HG03460 (cell line): Measurements from ENCODE around the gene MAEA.
"Not testable (repeated sequence)": the region's sequence is repeated elsewhere in the genome, so short reads cannot be mapped to it uniquely, and the experiment has no call there.

Experiments used
- ATAC-seq: cut with Tn5 transposase; IDR thresholded peaks from one replicate; pipeline ENCODE4 v1.9.1; 2021; ENCODE audit not compliant: unreplicated experiment

The MAEA gene

DNA sequence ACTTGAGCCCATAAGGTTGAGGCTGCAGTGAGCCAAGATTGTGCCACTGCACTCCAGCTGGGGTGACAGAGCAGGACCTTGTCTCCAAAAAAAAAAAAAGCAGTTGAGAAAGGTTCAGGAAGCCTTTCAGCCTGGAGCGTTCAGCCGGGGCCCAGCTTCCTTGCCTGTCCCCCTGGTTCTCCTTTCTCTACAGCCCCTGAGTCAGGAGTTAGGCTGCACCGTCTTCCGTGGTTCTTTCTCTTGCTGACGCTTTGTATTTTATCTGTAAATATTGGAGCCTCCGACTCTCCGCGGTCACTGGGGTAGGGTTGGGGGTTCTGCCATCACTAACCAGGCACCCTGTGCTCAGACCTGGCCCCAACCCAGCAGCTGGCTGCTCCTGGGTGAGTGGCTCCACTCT lies 43.6 kb downstream of the MAEA start:
- no peak for ATAC-seq

DNA sequence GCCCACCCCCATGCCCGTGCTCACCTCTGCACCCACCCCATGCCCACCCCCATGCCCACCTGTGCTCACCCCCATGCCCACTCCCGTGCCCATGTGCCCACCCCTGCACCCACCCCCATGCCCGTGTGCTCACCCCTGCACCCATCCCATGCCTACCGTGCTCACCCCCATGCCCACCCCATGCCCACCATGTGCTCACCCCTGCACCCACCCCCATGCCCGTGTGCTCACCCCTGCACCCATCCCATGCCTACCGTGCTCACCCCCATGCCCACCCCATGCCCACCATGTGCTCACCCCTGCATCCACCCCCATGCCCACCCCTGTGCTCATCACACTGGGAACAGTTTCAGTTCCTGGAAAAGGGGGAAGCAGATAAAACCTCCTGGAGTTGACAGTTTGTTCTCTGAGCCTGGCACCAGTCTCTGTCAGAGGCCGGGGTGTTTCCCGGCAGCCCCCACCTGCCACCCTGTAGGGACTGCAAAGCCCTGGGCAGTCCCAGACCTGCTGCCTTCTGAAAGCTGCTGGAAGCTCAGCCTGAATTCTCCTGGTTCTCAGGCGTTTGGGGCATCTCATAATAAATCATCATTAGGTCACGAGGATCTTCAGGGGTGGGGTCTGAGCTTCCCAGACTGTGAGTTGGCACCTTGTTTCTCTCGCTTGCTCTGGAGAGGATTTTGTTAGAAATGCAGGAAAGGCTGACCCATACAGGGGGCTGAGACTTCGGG lies 44.3 kb downstream of the MAEA start:
- not testable (repeated sequence) for ATAC-seq

DNA sequence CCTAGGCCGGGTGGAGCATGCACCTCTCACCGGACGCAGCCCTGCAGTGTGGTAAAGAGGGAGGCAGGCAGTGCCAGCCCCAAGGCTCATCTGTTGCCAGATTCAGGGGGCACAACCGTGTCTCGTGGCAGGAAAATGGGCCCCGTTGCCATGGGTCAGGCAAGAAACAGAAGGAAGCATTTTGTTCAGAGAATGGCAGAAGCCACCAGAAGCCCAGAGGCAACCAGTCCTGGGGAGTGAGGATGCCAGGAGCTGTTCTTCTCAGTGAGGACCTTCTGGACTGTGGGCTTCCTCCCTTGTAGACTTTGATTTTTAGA lies 44.8 kb downstream of the MAEA start:
- no peak for ATAC-seq

DNA sequence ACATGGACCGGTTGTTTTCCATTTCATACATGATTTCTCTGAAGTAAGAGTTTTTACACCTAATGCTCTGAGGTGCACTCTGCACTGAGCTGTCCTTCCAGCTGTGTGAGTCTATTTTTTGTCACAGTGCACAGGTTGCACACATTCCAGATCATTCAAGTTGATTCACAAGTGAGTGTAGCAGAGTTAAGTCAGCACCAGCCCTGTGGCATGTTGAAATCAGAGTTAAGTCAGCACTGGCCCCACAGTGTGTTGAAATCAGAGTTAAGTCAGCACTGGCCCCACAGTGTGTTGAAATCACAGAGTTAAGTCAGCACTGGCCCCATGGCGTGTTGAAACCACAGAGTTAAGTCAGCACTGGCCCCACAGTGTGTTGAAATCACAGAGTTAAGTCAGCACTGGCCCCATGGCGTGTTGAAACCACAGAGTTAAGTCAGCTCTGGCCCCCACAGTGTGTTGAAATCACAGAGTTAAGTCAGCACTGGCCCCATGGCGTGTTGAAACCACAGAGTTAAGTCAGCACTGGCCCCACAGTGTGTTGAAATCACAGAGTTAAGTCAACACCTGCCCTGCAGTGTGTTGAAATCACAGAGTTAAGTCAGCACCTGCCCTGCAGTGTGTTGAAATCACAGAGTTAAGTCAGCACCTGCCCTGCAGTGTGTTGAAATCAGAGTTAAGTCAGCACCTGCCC lies 45.6 kb downstream of the MAEA start:
- ATAC-seq, result not testable (repeated sequence)

DNA sequence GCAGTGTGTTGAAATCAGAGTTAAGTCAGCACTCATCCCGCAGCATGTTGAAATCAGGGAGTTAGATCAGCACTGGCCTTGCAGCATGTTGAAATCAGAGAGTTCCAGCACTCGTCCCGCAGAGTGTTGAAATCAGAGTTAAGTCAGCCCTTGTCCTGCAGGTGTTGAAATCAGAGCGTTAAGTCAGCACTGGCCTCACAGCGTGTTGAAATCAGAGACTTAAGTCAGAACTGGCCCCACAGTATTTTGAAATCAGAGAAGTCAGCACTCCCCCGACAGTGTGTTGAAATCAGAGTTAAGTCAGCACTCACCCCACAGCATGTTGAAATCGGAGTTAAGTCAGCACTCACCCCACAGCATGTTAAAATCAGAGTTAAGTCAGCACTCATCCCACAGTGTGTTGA lies 46.4 kb downstream of the MAEA start:
- no peak for ATAC-seq

DNA sequence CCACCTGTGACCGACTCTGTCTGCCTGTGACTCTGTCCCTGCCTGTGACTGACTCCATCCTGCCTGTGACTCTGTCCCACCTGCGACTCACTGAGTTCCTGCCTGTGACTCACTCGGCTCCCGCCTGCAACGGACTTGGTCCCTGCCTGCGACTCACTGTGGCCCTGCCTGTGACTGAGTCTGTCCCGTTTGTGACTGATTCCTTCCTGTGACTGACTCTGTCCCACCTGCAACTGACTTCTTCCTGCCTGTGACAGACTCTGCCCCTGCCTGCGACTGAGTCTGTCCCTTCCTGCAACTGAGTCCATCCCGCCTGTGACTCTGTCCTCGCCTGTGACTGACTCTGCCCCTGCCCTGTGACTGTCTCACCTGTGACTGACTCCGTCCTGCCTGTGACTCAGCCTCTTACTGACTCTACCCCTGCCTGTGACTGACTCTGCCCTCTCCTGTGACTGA lies 47.7 kb downstream of the MAEA start:
- ATAC-seq, result no peak

DNA sequence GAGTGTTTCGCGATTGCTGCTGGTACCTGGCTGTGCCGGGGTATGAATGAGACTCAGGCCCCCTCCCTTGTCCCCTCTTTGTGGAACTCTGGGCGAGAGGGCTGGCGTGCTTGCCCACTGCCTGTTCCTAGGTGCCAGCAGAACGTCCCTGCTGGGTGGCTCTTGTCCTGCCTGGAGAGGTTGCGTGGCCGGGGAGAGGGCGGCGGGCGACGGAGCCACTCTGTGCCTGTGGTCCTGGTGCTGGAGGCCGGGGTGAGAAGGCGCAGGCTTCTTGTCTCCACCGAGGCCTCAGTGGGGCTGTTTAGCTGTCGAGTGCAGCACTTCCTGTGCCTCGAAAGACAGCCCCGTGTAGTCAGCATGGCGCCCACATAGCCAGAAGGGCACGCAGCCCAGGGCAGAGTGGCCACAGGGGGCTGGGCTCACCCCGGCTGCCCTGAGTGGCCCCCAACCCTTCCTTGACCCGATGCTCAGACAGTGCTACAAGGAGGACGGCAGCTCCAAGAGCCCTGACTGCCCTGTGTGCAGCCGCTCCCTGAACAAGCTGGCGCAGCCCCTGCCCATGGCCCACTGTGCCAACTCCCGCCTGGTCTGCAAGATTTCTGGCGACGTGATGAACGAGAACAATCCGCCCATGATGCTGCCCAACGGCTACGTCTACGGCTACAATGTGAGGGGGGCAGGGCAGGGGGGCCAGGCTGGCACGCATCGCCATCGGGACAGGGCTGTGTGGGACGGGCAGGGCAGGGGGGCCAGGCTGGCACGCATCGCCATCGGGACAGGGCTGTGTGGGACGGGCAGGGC lies 48.5 kb downstream of the MAEA start:
- ATAC-seq, result no peak

DNA sequence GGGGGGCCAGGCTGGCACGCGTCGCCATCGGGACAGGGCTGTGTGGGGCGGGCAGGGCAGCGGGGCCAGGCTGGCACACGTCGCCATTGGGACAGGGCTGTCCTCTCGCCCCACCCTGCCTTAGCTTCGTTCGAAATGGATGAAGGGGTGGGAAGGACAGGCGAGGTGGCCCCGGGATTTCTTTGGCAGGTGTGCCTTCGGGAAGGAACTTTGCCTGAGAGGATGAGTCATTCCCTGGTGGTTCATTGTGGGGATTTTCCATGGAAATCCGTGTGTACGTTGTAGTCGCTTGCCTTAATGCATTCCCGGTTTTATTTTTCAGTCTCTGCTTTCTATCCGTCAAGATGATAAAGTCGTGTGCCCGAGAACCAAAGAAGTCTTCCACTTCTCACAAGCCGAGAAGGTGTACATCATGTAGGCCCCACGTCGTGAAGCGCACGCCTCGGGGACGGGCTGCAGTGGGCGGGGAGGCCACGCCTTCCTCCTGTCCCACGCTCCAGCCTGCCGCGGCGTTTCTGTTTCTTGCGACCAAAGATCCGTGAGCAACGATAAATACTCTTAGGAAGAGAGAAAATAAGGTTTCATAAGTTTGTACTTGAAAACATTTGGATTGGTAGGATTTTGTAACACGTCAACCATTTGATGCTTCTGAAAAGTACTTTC lies 49.2 kb downstream of the MAEA start:
- ATAC-seq, result no peak

DNA sequence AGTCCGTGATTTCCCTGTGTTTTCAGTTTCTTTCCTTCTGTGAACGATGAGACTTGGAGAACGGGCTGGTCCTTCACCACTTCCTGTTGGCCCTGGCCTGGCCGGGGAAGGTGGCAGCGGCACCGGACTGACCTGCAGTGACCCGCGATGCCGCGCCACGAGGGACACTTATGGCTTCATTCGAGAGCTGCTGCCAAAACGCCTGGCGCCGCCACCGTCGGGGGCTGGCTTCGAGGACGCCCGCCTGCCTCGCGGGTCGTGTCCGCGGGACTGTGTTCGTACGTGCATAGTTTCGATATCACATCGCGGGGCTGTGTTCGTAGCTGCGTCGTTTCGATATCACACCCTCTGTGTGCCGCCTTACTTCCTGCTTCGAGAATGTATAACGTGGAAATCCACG lies 49.8 kb downstream of the MAEA start:
- no peak for ATAC-seq

DNA sequence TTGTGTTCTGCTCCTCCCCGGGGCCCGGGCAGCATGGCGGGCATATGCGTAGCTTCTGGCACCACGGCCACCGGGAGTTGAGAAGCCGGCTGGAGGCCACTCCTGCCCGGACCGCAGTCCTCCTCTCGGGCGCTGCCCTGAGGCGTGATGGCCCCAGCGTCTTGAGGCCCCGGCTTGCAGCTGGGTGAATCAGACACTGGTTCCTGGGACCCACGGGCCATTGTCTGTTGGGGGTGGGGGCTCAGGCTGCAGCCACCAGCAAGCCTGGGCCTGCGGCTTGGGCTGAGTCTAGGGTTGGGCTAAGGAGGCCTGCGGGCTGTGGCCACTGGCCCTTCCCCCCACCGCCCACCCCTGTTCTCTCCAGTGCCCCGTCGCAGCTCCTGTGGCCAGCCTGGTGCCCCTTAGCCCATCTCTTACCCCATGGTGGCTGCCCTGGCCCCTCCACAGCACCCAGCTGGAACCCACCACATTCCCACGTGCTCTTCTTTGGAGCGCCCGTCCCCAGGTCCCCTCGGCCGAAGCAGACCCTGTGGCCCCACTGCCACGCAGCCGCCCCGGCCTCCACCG lies 50.6 kb downstream of the MAEA start:
- no peak for ATAC-seq

DNA sequence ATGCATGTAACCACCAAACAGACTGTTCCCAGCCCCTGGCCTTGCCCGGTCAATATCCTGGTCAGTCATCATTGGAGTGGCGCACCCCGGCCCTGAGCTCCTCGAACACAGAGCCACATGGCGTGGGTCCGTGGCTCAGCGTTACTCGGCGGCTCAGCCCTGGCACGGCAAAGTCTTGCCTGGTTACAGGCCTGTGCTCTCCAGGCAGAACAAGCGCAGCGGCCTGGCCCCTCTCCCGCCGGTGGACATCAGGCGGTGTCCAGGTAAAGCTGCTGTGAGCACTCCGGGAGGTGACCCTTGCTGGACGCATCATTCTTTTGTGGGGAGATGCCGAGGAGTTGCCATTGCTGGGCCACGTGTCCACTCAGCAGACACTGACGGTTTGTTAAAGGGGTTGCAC lies 51.2 kb downstream of the MAEA start:
- ATAC-seq, result no peak

DNA sequence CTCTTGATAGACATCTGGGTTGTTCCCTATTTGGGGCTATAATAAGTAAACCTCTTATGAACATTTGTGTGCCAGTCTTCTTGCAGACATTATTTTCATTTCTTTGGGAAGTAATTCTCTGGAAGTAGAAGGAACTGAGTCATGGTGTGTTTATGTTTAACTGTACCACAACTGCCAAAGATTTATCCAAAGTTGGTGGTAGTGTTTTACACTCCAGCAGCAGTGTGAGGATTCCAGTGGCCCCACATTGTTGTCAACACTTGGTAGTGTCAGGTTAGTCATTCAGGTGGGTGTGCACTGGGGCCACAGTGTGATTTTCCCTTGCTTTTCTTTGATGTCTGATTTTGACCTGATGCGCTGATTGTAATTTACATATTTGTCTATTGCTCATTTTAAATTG lies 52.3 kb downstream of the MAEA start:
- ATAC-seq, result no peak

DNA sequence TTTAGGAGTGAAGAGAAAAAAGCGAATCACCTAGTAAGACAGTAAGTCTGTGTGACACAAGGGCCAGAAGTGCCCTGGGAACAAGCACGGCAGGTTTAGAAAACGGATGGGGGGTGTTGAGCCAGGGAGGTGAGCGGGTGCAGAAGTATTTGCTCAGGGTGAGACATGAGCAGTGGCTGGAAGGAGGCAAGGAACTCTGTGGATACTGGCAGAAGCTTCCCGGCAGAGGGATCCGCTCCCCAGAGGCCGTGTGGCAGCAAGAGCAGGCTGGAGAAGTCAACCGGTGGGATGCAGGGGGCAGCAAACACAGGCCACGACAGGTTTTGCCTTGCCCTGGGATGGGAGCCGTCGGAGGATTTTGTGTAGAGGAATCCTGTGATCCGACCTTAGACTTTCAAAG lies 55.0 kb downstream of the MAEA start:
- no peak for ATAC-seq

DNA sequence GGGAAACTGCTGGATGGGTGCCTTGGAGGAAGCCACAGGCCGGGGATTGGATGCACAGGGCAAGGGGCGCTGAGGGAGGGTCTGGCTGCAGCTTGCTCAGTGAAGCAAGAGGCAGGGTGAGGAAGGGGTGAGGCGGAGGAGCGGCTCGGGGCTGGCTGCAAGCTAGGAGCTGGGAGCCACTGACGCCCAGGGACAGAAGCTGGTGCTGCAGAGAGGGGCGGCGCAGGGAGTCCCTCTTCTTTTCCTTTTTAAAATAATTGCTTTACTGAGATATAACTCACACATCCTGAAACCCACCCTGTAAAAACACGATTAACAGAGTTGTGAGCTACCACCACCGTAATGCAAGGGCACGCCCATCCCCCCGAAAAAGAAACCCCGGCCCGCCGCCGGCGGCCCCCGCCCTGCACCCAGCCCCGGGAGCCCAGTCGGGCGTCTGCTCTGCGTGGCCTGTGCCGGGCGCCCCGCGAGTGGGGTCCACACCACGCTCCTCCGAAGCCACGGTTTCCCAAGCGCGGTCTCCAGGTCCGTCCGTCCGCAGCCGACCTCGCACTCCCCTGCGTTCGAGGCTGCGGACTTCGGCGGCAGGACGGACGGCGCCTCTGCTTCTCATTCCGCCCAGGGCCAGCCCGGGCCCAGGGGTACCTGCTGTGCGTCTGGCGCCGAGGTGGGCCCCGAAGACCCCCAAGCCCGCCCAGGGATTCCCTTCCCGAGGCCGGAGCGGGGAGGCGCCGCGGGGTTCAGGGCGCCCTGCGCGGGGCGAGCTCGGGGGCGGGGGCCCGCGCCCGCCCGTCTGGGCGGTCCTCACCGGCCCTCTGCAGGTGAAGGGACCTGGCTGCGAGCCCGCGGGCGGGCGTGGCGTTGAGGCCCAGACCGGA lies 56.5 kb downstream of the MAEA start:
- peak; percentile 25 for ATAC-seq

DNA sequence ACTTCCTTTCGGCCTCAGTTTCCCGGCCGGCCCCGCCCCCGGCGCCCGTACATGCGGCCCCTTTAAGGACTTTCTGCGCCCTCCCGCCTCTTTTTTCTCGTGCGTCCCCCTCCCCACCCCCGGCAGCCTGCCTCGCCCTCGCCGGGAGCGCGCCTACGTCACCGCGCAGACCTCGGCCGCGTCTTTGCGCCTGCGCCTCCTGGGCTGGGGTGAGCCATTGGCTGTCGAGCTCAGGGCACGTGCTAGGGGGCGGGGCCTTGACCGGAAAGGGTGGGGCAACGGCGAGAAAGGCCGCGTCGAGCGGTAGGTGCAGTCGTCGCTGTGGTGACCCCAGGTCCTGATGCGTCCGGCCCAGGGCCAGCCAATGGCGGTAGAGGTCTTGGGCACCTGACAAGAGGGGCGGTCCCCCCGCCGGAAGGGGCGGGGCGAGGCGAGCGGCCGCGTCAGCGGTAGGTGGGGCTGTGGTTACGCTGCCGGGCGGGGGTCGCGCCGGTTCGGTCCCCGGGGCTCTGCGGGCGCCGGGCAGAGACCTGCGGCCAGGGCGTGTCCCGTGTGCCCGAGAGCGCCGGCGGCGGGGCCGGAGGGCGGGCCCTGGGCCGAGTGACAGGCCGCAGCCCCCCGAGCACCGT lies 57.2 kb downstream of the MAEA start, which contains the start of gene UVSSA:
TSS of gene UVSSA (plus strand) at position 428 of the 629 bp plus-strand sequence. CDS start 884 bp downstream, outside the sequence.
- ATAC-seq, result peak; percentile 90

DNA sequence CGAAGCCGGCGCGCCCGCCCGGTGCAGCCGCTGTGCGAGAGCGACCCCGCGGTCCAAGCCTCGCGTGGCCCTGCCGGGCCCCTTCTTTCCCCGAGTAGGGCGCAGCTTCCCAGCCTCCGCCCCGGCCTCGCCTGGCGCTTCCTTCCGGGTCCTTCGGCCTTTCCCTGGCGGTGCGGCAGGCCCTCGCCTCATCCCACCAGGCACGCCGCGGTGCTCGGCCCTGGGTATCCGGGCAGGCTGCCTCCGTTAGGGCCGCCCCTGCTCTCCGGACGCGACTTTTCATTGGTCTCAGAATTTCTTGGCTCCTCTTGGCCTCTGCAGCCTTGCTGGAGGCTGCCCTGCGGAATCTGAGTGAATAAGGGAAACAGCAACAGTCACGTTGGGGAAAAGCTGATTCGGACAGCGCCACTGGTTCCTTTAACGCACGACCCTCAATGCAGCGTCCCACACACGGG lies 57.7 kb downstream of the MAEA start:
- ATAC-seq, result peak; percentile 22

DNA sequence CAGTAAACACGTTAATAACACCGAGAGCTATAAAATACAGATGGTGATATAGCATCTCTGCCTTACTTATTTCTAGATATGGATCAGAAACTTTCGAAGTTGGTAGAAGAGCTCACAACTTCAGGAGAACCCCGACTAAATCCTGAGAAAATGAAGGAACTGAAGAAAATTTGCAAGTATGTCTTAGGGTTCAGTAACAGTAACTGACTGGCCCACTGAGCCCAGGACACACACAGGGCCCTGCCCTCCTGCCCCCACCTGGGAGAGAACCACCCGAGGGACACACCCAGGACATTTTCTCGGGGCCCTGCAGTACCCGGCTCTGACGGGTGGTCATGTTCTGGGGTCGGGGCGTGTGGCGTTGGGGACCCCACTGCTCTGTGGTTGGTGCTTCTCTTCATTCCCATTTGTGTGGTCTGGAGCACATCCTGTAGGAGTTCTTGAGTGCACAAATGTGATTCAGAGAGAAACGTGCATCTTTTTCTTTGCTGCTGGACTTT lies 58.4 kb downstream of the MAEA start:
- no peak for ATAC-seq

DNA sequence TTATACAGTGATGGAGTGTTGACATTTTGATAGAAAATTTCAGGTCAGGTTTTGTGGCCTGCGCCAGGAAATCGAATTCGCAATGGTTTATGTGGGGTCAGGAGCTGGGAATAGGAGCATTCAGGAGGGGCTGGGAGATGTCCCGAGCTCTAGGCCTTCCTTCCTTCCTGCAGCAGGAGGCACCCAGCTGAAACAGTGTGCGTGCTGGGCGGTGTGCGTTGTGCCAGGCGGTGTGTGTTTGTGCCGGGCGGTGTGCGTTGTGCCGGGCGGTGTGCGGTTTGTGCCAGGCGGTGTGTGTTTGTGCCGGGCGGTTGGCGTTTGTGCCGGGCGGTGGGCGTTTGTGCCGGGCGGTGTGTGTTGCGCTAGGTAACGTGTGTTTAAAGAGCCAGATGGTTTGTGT lies 59.1 kb downstream of the MAEA start:
- no peak for ATAC-seq
